ENCODE results near the gene STRN4. TPM values are rescaled to one million over a fixed set of nuclear protein-coding genes. Genes with fewer than 3 reads are reported as not detected.

STRN4 gene
- total RNA-seq, 2 donors from 2014 or later, result 142 to 155 TPM

- Mint-ChIP-seq H3K9me3 (peaks cover 5% of the 10 kb centered on the region), H3K27me3 (ENCODE audit: insufficient read depth) (no peaks in the 10 kb centered on the region), H3K36me3 (ENCODE audit: low read depth) (peaks cover 27% of the 10 kb centered on the region), H3K27ac (no peak overlapping the region), H3K4me1 (peaks cover 27% of the 10 kb centered on the region), H3K4me3 (no peak overlapping the region)
- DNase-seq, result no peak
- Histone ChIP-seq H3K4me3 (ENCODE audit: low read length) (no peak overlapping the region), H3K36me3 (ENCODE audit: control insufficient read depth, insufficient read depth, low read length) (peaks cover 12% of the 10 kb centered on the region), H3K9me3 (ENCODE audit: control insufficient read depth, low read length) (no peaks in the 10 kb centered on the region), H3K9ac (ENCODE audit: extremely low read depth, low read length, poor library complexity, severe bottlenecking) (no peak overlapping the region), H3K27me3 (ENCODE audit: control insufficient read depth, insufficient read depth, low read length, poor library complexity, severe bottlenecking) (no peaks in the 10 kb centered on the region), H3K4me1 (ENCODE audit: control insufficient read depth, insufficient read depth, low read length) (peaks cover 2% of the 10 kb centered on the region), H3K27ac (ENCODE audit: low read depth, low read length) (no peak overlapping the region)
- WGBS, 2 experiments (ENCODE audit: insufficient coverage in 1 of 2, insufficient read length in 1 of 2), result 98 to 100% methylated on average over 1 to 3 of the region's 4 CpGs
- no peak for TF ChIP-seq CTCF (conservative IDR thresholded peaks at IDR 0.05)
These were observed 3.2 kb downstream of the STRN4 start for GRCh38 chr19:46742926-46743480.

GRCh38 chr19:46741447-46741846 lies 4.8 kb downstream of the STRN4 start:
- Mint-ChIP-seq H3K9me3 (peaks cover 5% of the 10 kb centered on the region), H3K36me3 (ENCODE audit: low read depth) (peaks cover 41% of the 10 kb centered on the region), H3K4me3 (no peak overlapping the region), H3K27me3 (ENCODE audit: insufficient read depth) (no peaks in the 10 kb centered on the region), H3K27ac (peak overlapping the region; percentile 17), H3K4me1 (peaks cover 27% of the 10 kb centered on the region)
- Histone ChIP-seq H3K4me1 (ENCODE audit: control insufficient read depth, insufficient read depth, low read length) (peaks cover 2% of the 10 kb centered on the region), H3K27me3 (ENCODE audit: control insufficient read depth, insufficient read depth, low read length, poor library complexity, severe bottlenecking) (no peaks in the 10 kb centered on the region), H3K27ac (ENCODE audit: low read depth, low read length) (no peak overlapping the region), H3K9me3 (ENCODE audit: control insufficient read depth, low read length) (no peaks in the 10 kb centered on the region), H3K4me3 (ENCODE audit: low read length) (no peak overlapping the region), H3K36me3 (ENCODE audit: control insufficient read depth, insufficient read depth, low read length) (peaks cover 27% of the 10 kb centered on the region), H3K9ac (ENCODE audit: extremely low read depth, low read length, poor library complexity, severe bottlenecking) (no peak overlapping the region)
- no peak for TF ChIP-seq CTCF (conservative IDR thresholded peaks at IDR 0.05)
- 93 to 99% methylated on average over 12 to 17 of the region's 17 CpGs for WGBS, 2 experiments (ENCODE audit: insufficient coverage in 1 of 2, insufficient read length in 1 of 2)
- no peak for DNase-seq

GRCh38 chr19:46739290-46739771 lies 6.9 kb downstream of the STRN4 start:
- Histone ChIP-seq H3K4me3 (ENCODE audit: low read length) (no peak overlapping the region), H3K36me3 (ENCODE audit: control insufficient read depth, insufficient read depth, low read length) (peaks cover 35% of the 10 kb centered on the region), H3K9me3 (ENCODE audit: control insufficient read depth, low read length) (no peaks in the 10 kb centered on the region), H3K27ac (ENCODE audit: low read depth, low read length) (no peak overlapping the region), H3K9ac (ENCODE audit: extremely low read depth, low read length, poor library complexity, severe bottlenecking) (no peak overlapping the region), H3K27me3 (ENCODE audit: control insufficient read depth, insufficient read depth, low read length, poor library complexity, severe bottlenecking) (no peaks in the 10 kb centered on the region), H3K4me1 (ENCODE audit: control insufficient read depth, insufficient read depth, low read length) (no peaks in the 10 kb centered on the region)
- Mint-ChIP-seq H3K4me1 (peaks cover 17% of the 10 kb centered on the region), H3K9me3 (no peaks in the 10 kb centered on the region), H3K36me3 (ENCODE audit: low read depth) (peaks cover 45% of the 10 kb centered on the region), H3K27ac (peak overlapping the region; percentile 81), H3K4me3 (no peak overlapping the region), H3K27me3 (ENCODE audit: insufficient read depth) (no peaks in the 10 kb centered on the region)
- no peak for TF ChIP-seq CTCF (conservative IDR thresholded peaks at IDR 0.05)
- DNase-seq, result no peak
- WGBS, 2 experiments (ENCODE audit: insufficient coverage in 1 of 2, insufficient read length in 1 of 2), result 94 to 97% methylated on average over 13 to 14 of the region's 14 CpGs

Measured in endodermal cell (in vitro differentiated cells).